Large intestine (tissue), 12 donors: ENCODE measurements around the gene CLCN1. TPM values are rescaled to one million over a fixed set of nuclear protein-coding genes. Genes with fewer than 3 reads are reported as not detected.
A peak's percentile ranks its signal among the peaks of the same experiment; 100 is the strongest.

ENCODE experiments used
- DNase-seq, 2 donors: peaks; one replicate each; pipeline versions ENCODE4 v3.0.0 to v3.0.0-alpha.2; 2013
- H3K27ac ChIP-seq: one replicate; pipeline ENCODE4 v1.5.1; 2013; ENCODE audit warnings: low read length
- H3K27me3 ChIP-seq: 2 replicates; pipeline ENCODE4 v1.6.1; 2013; ENCODE audit warnings: low read length; ENCODE audit not compliant: control insufficient read depth, insufficient read depth
- H3K36me3 ChIP-seq: 2 replicates; pipeline ENCODE4 v1.6.1; 2013; ENCODE audit warnings: low read length; ENCODE audit not compliant: control insufficient read depth, insufficient read depth
- H3K4me1 ChIP-seq: one replicate; pipeline ENCODE4 v1.6.1; 2013; ENCODE audit warnings: low read length; ENCODE audit not compliant: control insufficient read depth, insufficient read depth
- H3K4me3 ChIP-seq: one replicate; pipeline ENCODE4 v1.5.1; 2013; ENCODE audit warnings: low read length
- H3K9me3 ChIP-seq: one replicate; pipeline ENCODE4 v1.6.1; 2013; ENCODE audit warnings: mild to moderate bottlenecking, low read depth, low read length, moderate library complexity; ENCODE audit not compliant: control insufficient read depth
- WGBS: methylation state at CpG from one replicate; pipeline ENCODE4 v1.1.5; 2013; ENCODE audit warnings: low lambda C conversion rate; ENCODE audit not compliant: insufficient coverage; 5-methylcytosine and 5-hydroxymethylcytosine counted together
- long read RNA-seq, 11 donors: transcript quantifications; one replicate each; lab custom pipeline, GENCODE V29; 2026
- polyA plus RNA-seq: library from polyadenylated mRNA; unstranded; fragments of 120-200 nt; gene quantifications from one replicate; pipeline ENCODE4 v1.2.1, GENCODE V29; 2013

Gene CLCN1
- polyA plus RNA-seq = 1.6 TPM
- long read RNA-seq, donor 1, partial matches to known transcripts = 16 of 16 reads
- long read RNA-seq, donor 1, other reads (novel, unspliced or antisense) = 0 of 16 reads
- long read RNA-seq, donor 2 = 0 reads
- long read RNA-seq, donor 3 = 0 reads
- long read RNA-seq, donor 4 = 0 reads
- long read RNA-seq, donor 5 = 0 reads
- long read RNA-seq, donor 6 = 0 reads
- long read RNA-seq, donor 7 = 0 reads
- long read RNA-seq, donor 8 = 0 reads
- long read RNA-seq, donor 9 = 0 reads
- long read RNA-seq, donor 10 = 0 reads
- long read RNA-seq, donor 11 = 0 reads

- no peak within 1 kb of the TSS for H3K27ac ChIP-seq
- H3K9me3 ChIP-seq = no peaks in the 10 kb centered on the region
- no peak for DNase-seq
- H3K36me3 ChIP-seq = no peaks in the 10 kb centered on the region
- WGBS = no CpG with 5 or more reads among the region's 5 CpGs
- no peaks in the 10 kb centered on the region for H3K27me3 ChIP-seq
- H3K4me1 ChIP-seq = peaks cover 8% of the 10 kb centered on the region
- H3K4me3 ChIP-seq = no peak within 1 kb of the TSS
Observed at GRCh38 chr7:143315776-143316175, at the start of gene CLCN1. Gene CLCN1 (plus strand): TSS chr7:143316111. CDS start chr7:143316213, 102 bp downstream.

- Histone ChIP-seq H3K4me1 (peaks cover 30% of the 10 kb centered on the region), H3K27ac (peak overlapping the region; percentile 67), H3K4me3 (no peak overlapping the region), H3K36me3 (peaks cover 38% of the 10 kb centered on the region), H3K27me3 (no peaks in the 10 kb centered on the region), H3K9me3 (no peaks in the 10 kb centered on the region)
- DNase-seq = peak; percentile 53 to 74
- no CpG with 5 or more reads among the region's 5 CpGs for WGBS
Observed at GRCh38 chr7:143269251-143269650, 46.7 kb upstream of the CLCN1 start.

- Histone ChIP-seq H3K4me3 (no peak overlapping the region), H3K27ac (no peak overlapping the region), H3K27me3 (no peaks in the 10 kb centered on the region), H3K4me1 (peaks cover 21% of the 10 kb centered on the region), H3K9me3 (no peaks in the 10 kb centered on the region), H3K36me3 (peaks cover 30% of the 10 kb centered on the region)
- DNase-seq = no peak
- no CpG with 5 or more reads among the region's 1 CpG for WGBS
Observed at GRCh38 chr7:143271240-143271639, 44.7 kb upstream of the CLCN1 start.

- H3K27me3 ChIP-seq = no peaks in the 10 kb centered on the region
- no peak overlapping the region for H3K27ac ChIP-seq
- H3K4me1 ChIP-seq = peaks cover 18% of the 10 kb centered on the region
- H3K9me3 ChIP-seq = no peaks in the 10 kb centered on the region
- WGBS = 100% methylated on average over 1 of the region's 2 CpGs
- peaks cover 18% of the 10 kb centered on the region for H3K36me3 ChIP-seq
- DNase-seq = no peak
- H3K4me3 ChIP-seq = no peak overlapping the region
Observed at GRCh38 chr7:143272871-143273270, 43.0 kb upstream of the CLCN1 start.

- peak in 1 of 2 donors; percentile 60 for DNase-seq
- no CpG with 5 or more reads among the region's 8 CpGs for WGBS
- no peaks in the 10 kb centered on the region for H3K27me3 ChIP-seq
- H3K4me3 ChIP-seq = no peak overlapping the region
- H3K27ac ChIP-seq = no peak overlapping the region
- H3K36me3 ChIP-seq = no peaks in the 10 kb centered on the region
- no peaks in the 10 kb centered on the region for H3K9me3 ChIP-seq
- peaks cover 19% of the 10 kb centered on the region for H3K4me1 ChIP-seq
Observed at GRCh38 chr7:143279186-143280098, 36.5 kb upstream of the CLCN1 start.

GRCh38 chr7:143280160-143280559, 35.8 kb upstream of the CLCN1 start:
- DNase-seq = no peak
- Histone ChIP-seq H3K27me3 (no peaks in the 10 kb centered on the region), H3K9me3 (no peaks in the 10 kb centered on the region), H3K4me1 (peaks cover 19% of the 10 kb centered on the region), H3K36me3 (no peaks in the 10 kb centered on the region), H3K4me3 (no peak overlapping the region), H3K27ac (no peak overlapping the region)
- 60% methylated on average over 1 of the region's 1 CpG for WGBS

GRCh38 chr7:143280566-143280965, 35.3 kb upstream of the CLCN1 start:
- H3K27me3 ChIP-seq = no peaks in the 10 kb centered on the region
- H3K27ac ChIP-seq = no peak overlapping the region
- peaks cover 22% of the 10 kb centered on the region for H3K4me1 ChIP-seq
- H3K4me3 ChIP-seq = no peak overlapping the region
- H3K36me3 ChIP-seq = no peaks in the 10 kb centered on the region
- DNase-seq = no peak
- H3K9me3 ChIP-seq = no peaks in the 10 kb centered on the region
- 86% methylated on average over 1 of the region's 2 CpGs for WGBS

GRCh38 chr7:143281529-143281928, 34.4 kb upstream of the CLCN1 start:
- Histone ChIP-seq H3K27me3 (no peaks in the 10 kb centered on the region), H3K27ac (no peak overlapping the region), H3K9me3 (no peaks in the 10 kb centered on the region), H3K4me3 (no peak overlapping the region), H3K36me3 (no peaks in the 10 kb centered on the region), H3K4me1 (peaks cover 32% of the 10 kb centered on the region)
- WGBS = 100% methylated on average over 1 of the region's 2 CpGs
- DNase-seq = no peak

GRCh38 chr7:143282124-143282523, 33.8 kb upstream of the CLCN1 start:
- peaks cover 2% of the 10 kb centered on the region for H3K36me3 ChIP-seq
- WGBS = no CpG with 5 or more reads among the region's 8 CpGs
- peaks cover 37% of the 10 kb centered on the region for H3K4me1 ChIP-seq
- no peaks in the 10 kb centered on the region for H3K27me3 ChIP-seq
- DNase-seq = no peak
- H3K27ac ChIP-seq = no peak overlapping the region
- H3K9me3 ChIP-seq = no peaks in the 10 kb centered on the region
- no peak overlapping the region for H3K4me3 ChIP-seq

GRCh38 chr7:143283381-143283780, 32.5 kb upstream of the CLCN1 start:
- peaks cover 44% of the 10 kb centered on the region for H3K4me1 ChIP-seq
- peak; percentile 74 to 89 for DNase-seq
- peaks cover 2% of the 10 kb centered on the region for H3K36me3 ChIP-seq
- no peak overlapping the region for H3K4me3 ChIP-seq
- H3K27me3 ChIP-seq = no peaks in the 10 kb centered on the region
- peak overlapping the region; percentile 93 for H3K27ac ChIP-seq
- H3K9me3 ChIP-seq = peaks cover 3% of the 10 kb centered on the region
- WGBS = 0% methylated on average over 1 of the region's 4 CpGs
